HEK293 (cell line): ENCODE results near the gene HBEGF.

ENCODE experiments used
- GFI1B ChIP-seq: fragments of 450-650 bp; formaldehyde crosslinking; IDR thresholded peaks from 2 replicates; pipeline ENCODE4 v1.5.1; 2016; ENCODE audit warnings: missing biosample characterization, missing genetic modification characterization
- KLF1 ChIP-seq: fragments of 450-650 bp; formaldehyde crosslinking; IDR thresholded peaks from 2 replicates; pipeline ENCODE4 v1.5.1; 2016; ENCODE audit warnings: missing biosample characterization, missing genetic modification characterization
- PRDM1 ChIP-seq: fragments of 450-650 bp; formaldehyde crosslinking; IDR thresholded peaks from 2 replicates; pipeline ENCODE4; 2016; ENCODE audit warnings: missing biosample characterization, missing genetic modification characterization
- PRDM2 ChIP-seq: fragments of 450-650 bp; formaldehyde crosslinking; IDR thresholded peaks from 2 replicates; pipeline ENCODE4 v1.5.1; 2016; ENCODE audit warnings: missing biosample characterization, missing genetic modification characterization, borderline replicate concordance
- ZBTB1 ChIP-seq: fragments of 450-650 bp; formaldehyde crosslinking; IDR thresholded peaks from 2 replicates; pipeline ENCODE4 v1.5.1; 2016; ENCODE audit warnings: missing biosample characterization, missing genetic modification characterization
- ZBTB7A ChIP-seq: fragments of 450-650 bp; formaldehyde crosslinking; IDR thresholded peaks from 2 replicates; pipeline ENCODE4 v1.5.1; 2016; ENCODE audit warnings: low read depth, missing biosample characterization, missing genetic modification characterization
- ZNF10 ChIP-seq: fragments of 450-650 bp; formaldehyde crosslinking; IDR thresholded peaks from 2 replicates; pipeline ENCODE4 v1.5.1; 2017; ENCODE audit warnings: missing biosample characterization, missing genetic modification characterization
- ZNF138 ChIP-seq: fragments of 450-650 bp; formaldehyde crosslinking; IDR thresholded peaks from 2 replicates; pipeline ENCODE4 v1.5.1; 2016; ENCODE audit warnings: missing biosample characterization, missing genetic modification characterization, borderline replicate concordance
- ZNF175 ChIP-seq: fragments of 450-650 bp; formaldehyde crosslinking; IDR thresholded peaks from 2 replicates; pipeline ENCODE4 v1.5.1; 2016; ENCODE audit warnings: missing biosample characterization, missing genetic modification characterization
- ZNF274 ChIP-seq, 2 experiments: fragments of 200-500 bp in 1 of 2; fragments of 450-650 bp in 1 of 2; sonication (Bioruptor generic) in 1 of 2; formaldehyde crosslinking in 1 of 2; IDR thresholded peaks; 2 replicates each; pipeline versions ENCODE4 v1.5.1 to v1.6.1; 2014 to 2016; ENCODE audit warnings: borderline replicate concordance in 1 of 2, inconsistent platforms in 1 of 2, low read length in 1 of 2, missing biosample characterization in 1 of 2, missing genetic modification characterization in 1 of 2
- ZNF302 ChIP-seq: fragments of 450-650 bp; formaldehyde crosslinking; IDR thresholded peaks from 2 replicates; pipeline ENCODE4 v1.5.1; 2016; ENCODE audit warnings: missing biosample characterization, missing genetic modification characterization, low read depth
- ZNF529 ChIP-seq: fragments of 450-650 bp; formaldehyde crosslinking; IDR thresholded peaks from 2 replicates; pipeline ENCODE4 v1.5.1; 2017; ENCODE audit warnings: missing genetic modification characterization, missing biosample characterization; ENCODE audit not compliant: insufficient replicate concordance
- ZNF600 ChIP-seq: fragments of 450-650 bp; formaldehyde crosslinking; IDR thresholded peaks from 2 replicates; pipeline ENCODE4 v1.5.1; 2016; ENCODE audit warnings: missing biosample characterization, missing genetic modification characterization
- ZNF704 ChIP-seq: fragments of 450-650 bp; formaldehyde crosslinking; IDR thresholded peaks from 2 replicates; pipeline ENCODE4 v1.5.1; 2016; ENCODE audit warnings: missing biosample characterization, missing genetic modification characterization
- ZSCAN30 ChIP-seq: fragments of 450-650 bp; IDR thresholded peaks from 2 replicates; pipeline ENCODE4 v1.5.1; 2018; ENCODE audit warnings: missing biosample characterization, mild to moderate bottlenecking, missing genetic modification characterization, moderate library complexity
- ZXDB ChIP-seq: fragments of 450-650 bp; formaldehyde crosslinking; IDR thresholded peaks from 2 replicates; pipeline ENCODE4 v1.5.1; 2016; ENCODE audit warnings: missing biosample characterization, missing genetic modification characterization
- TF ChIP-seq, protein P1 (sequence below): fragments of 450-650 bp; formaldehyde crosslinking; IDR thresholded peaks from 2 replicates; pipeline ENCODE4 v1.5.1; 2016; ENCODE audit warnings: missing biosample characterization, missing genetic modification characterization
- TF ChIP-seq, protein P2 (sequence below): fragments of 450-650 bp; formaldehyde crosslinking; conservative IDR thresholded peaks from 2 replicates; pipeline ENCODE4 v1.5.1; 2016; ENCODE audit warnings: low read depth, missing biosample characterization, missing genetic modification characterization

Gene HBEGF

DNA sequence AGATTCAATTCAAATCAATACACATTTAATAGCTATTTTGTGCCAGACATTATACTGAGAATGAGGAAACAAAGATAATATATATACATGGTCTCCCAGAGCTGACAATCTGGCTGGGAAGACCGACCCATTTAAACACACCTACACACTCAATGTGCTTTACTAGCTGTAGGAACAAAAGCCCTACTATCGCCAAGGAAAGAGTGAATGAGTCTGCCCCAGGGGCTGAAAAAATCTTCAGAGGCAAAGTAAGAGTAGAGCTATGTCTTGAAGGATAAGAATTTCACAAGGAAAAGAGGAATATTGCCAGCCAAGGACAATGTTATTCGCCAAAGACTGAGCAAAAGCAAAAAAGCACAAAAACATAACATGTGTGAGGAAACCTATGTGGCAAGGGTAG, 50.1 kb downstream of the HBEGF start (continued):
- no peak for TF ChIP-seq ZXDB (tag by site-specific recombination)
- TF ChIP-seq ZNF704 (tag by site-specific recombination), result no peak
- TF ChIP-seq, protein P1, sequence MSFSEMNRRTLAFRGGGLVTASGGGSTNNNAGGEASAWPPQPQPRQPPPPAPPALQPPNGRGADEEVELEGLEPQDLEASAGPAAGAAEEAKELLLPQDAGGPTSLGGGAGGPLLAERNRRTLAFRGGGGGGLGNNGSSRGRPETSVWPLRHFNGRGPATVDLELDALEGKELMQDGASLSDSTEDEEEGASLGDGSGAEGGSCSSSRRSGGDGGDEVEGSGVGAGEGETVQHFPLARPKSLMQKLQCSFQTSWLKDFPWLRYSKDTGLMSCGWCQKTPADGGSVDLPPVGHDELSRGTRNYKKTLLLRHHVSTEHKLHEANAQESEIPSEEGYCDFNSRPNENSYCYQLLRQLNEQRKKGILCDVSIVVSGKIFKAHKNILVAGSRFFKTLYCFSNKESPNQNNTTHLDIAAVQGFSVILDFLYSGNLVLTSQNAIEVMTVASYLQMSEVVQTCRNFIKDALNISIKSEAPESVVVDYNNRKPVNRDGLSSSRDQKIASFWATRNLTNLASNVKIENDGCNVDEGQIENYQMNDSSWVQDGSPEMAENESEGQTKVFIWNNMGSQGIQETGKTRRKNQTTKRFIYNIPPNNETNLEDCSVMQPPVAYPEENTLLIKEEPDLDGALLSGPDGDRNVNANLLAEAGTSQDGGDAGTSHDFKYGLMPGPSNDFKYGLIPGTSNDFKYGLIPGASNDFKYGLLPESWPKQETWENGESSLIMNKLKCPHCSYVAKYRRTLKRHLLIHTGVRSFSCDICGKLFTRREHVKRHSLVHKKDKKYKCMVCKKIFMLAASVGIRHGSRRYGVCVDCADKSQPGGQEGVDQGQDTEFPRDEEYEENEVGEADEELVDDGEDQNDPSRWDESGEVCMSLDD, result no peak
- TF ChIP-seq ZNF302 (tag by site-specific recombination), result no peak
- no peak for TF ChIP-seq ZBTB7A (tag by site-specific recombination)
- TF ChIP-seq PRDM2 (tag by site-specific recombination), result no peak
- no peak for TF ChIP-seq ZNF529 (tag by site-specific recombination)
- no peak for TF ChIP-seq ZNF138 (tag by site-specific recombination)
- TF ChIP-seq, protein P2, sequence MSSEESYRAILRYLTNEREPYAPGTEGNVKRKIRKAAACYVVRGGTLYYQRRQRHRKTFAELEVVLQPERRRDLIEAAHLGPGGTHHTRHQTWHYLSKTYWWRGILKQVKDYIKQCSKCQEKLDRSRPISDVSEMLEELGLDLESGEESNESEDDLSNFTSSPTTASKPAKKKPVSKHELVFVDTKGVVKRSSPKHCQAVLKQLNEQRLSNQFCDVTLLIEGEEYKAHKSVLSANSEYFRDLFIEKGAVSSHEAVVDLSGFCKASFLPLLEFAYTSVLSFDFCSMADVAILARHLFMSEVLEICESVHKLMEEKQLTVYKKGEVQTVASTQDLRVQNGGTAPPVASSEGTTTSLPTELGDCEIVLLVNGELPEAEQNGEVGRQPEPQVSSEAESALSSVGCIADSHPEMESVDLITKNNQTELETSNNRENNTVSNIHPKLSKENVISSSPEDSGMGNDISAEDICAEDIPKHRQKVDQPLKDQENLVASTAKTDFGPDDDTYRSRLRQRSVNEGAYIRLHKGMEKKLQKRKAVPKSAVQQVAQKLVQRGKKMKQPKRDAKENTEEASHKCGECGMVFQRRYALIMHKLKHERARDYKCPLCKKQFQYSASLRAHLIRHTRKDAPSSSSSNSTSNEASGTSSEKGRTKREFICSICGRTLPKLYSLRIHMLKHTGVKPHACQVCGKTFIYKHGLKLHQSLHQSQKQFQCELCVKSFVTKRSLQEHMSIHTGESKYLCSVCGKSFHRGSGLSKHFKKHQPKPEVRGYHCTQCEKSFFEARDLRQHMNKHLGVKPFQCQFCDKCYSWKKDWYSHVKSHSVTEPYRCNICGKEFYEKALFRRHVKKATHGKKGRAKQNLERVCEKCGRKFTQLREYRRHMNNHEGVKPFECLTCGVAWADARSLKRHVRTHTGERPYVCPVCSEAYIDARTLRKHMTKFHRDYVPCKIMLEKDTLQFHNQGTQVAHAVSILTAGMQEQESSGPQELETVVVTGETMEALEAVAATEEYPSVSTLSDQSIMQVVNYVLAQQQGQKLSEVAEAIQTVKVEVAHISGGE (tag by site-specific recombination), result no peak
- TF ChIP-seq KLF1 (tag by site-specific recombination), result no peak
- no peak for TF ChIP-seq ZNF10 (tag by site-specific recombination)
- no peak for TF ChIP-seq ZSCAN30 (tag by site-specific recombination)
- TF ChIP-seq ZNF175 (tag by site-specific recombination), result no peak
- TF ChIP-seq ZBTB1 (tag by site-specific recombination), result no peak
- TF ChIP-seq ZNF600 (tag by site-specific recombination), result 0 out of 2 replicates have a peak, but pooled peaks have one; percentile 33
- 0 out of 2 replicates have a peak, but pooled peaks have one; percentile 33 for TF ChIP-seq PRDM1 (tag by site-specific recombination)
- TF ChIP-seq GFI1B (tag by site-specific recombination), result no peak
- no peak for TF ChIP-seq ZNF274 (IDR thresholded peaks at IDR 0.05; ENCODE audit: low read length)
- TF ChIP-seq ZNF274 (tag by site-specific recombination; IDR thresholded peaks at IDR 0.05; ENCODE audit: borderline replicate concordance), result no peak
